Stimulated activated naive CD8-positive, alpha-beta T cell treated with anti-CD3 and anti-CD28 coated beads, Interleukin-15, amount 100 ng/mL, for 72 hours (primary cell): ENCODE data around the gene RSRC1.

Source experiments
- ATAC-seq: fragments of 150-1000 bp; cut with Tn5 transposase; 2 replicates; pipeline ENCODE4 v1.10.0; 2021; ENCODE audit warnings: mild to moderate bottlenecking, moderate library complexity
- DNase-seq, 2 donors: peaks; one replicate each; pipeline ENCODE4 v3.0.0; 2021 to 2022
- H3K27ac Mint-ChIP-seq, 2 donors: one replicate each; pipeline ENCODE4 v1.8.0; 2022; ENCODE audit warnings: mild to moderate bottlenecking in 2 of 2, mixed read lengths in 2 of 2, moderate library complexity in 2 of 2
- H3K27me3 Mint-ChIP-seq: one replicate; pipeline ENCODE4 v1.8.0; 2022; ENCODE audit warnings: mixed read lengths
- H3K4me1 Mint-ChIP-seq: one replicate; pipeline ENCODE4 v1.8.0; 2022; ENCODE audit warnings: mild to moderate bottlenecking, mixed read lengths
- H3K4me3 Mint-ChIP-seq, 2 donors: one replicate each; pipeline ENCODE4 v1.8.0; 2022; ENCODE audit warnings: mild to moderate bottlenecking in 2 of 2, mixed read lengths in 2 of 2, moderate library complexity in 1 of 2
- H3K9me3 Mint-ChIP-seq, 2 donors: one replicate each; pipeline ENCODE4 v1.8.0; 2022; ENCODE audit warnings: mixed read lengths in 2 of 2

RSRC1 gene

DNA sequence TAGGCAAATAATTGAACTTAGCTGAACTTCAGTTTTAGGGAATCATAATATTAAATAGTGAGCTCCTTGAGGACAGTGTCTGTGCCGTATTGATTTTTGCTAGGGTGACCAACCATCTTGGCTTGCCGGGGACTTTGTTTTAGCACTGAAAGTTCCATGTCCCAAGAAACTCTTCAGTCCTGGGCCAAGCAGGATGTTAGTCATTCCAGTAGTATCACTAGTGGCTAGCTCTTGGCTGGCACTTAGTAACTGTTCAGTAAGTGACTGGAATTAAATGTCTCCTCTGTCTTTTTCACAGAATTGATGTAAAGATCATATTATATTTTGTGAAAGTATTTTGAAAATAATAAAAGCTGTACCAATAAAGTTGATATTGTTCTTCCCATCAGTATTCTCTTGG lies 42.3 kb downstream of the RSRC1 start:
- ATAC-seq: peak; percentile 84
- Mint-ChIP-seq H3K4me1 (peaks cover 6% of the 10 kb centered on the region), H3K4me3 (no peak overlapping the region)

DNA sequence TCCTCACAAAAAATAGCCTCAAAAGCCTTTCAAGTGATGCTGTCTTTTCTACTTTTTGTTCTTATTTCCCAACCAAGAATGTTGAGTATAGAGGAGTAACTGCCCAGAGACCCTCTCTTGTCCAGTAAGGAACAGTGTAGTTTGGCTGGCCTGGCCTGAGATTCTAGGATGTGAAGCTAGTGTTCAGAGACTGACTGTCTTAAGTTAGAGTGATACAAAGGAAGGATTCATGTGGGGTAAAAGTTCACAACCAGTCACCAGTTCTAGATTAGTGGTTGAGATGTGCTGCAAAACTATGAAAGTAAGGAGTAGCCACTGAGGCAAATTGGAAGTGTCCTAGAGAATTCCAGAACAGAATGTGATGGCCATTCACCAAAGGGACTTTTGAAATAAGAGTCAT lies 49.1 kb downstream of the RSRC1 start:
- DNase-seq: no peak
- H3K27ac Mint-ChIP-seq: no peak overlapping the region

More for the DNA sequence above, 42.3 kb downstream of the RSRC1 start:
- no peaks in the 10 kb centered on the region for H3K27me3 Mint-ChIP-seq
- H3K27ac Mint-ChIP-seq: no peak overlapping the region
- DNase-seq: peak in 1 of 2 donors; percentile 10
- peaks cover 0 to 6% of the 10 kb centered on the region in 2 donors for H3K9me3 Mint-ChIP-seq

GRCh38 chr3:158159714-158160113 lies 49.8 kb downstream of the RSRC1 start:
- ATAC-seq (no peak), DNase-seq (no peak)
- no peak overlapping the region for H3K27ac Mint-ChIP-seq
- peaks cover 0 to 4% of the 10 kb centered on the region in 2 donors for H3K9me3 Mint-ChIP-seq
- H3K4me1 Mint-ChIP-seq: no peaks in the 10 kb centered on the region
- no peak overlapping the region for H3K4me3 Mint-ChIP-seq
- H3K27me3 Mint-ChIP-seq: no peaks in the 10 kb centered on the region

More for the DNA sequence above, 49.1 kb downstream of the RSRC1 start:
- Mint-ChIP-seq H3K27me3 (no peaks in the 10 kb centered on the region), H3K9me3 (peaks cover 0 to 6% of the 10 kb centered on the region in 2 donors), H3K4me3 (no peak overlapping the region), H3K4me1 (no peaks in the 10 kb centered on the region)
- ATAC-seq: no peak

- no peak for DNase-seq
- Mint-ChIP-seq H3K27me3 (no peaks in the 10 kb centered on the region), H3K9me3 (no peaks in the 10 kb centered on the region), H3K4me1 (no peaks in the 10 kb centered on the region), H3K4me3 (no peak overlapping the region), H3K27ac (no peak overlapping the region)
- ATAC-seq: no peak
Measured at GRCh38 chr3:158160958-158161357, 51.1 kb downstream of the RSRC1 start.

DNA sequence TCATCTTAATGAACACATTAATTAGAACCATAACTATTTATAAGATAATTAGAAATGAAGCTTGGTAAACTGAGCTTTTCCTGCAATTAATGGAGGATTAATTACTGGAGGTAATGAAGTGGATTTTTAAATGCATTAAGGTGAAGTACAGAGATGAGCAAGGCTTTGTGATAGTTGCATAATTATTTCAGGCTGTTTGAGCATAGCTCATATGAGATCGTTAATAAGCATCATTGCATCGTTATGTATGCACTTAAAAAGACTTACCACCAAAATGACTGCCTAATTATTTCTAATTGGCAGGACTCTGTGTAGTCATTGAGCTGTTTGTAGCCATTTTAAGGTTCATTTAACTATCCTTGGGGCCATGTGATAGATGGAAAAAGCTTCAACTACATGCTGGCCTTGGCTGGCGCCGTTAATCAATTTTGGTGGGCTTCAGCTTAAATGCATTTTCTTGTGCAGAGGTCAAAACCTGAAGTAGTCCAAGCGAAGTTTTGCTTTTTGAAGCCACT lies 55.3 kb downstream of the RSRC1 start:
- no peak for ATAC-seq
- Mint-ChIP-seq H3K9me3 (peaks cover 0 to 6% of the 10 kb centered on the region in 2 donors), H3K27ac (no peak overlapping the region), H3K4me1 (peaks cover 15% of the 10 kb centered on the region), H3K27me3 (no peaks in the 10 kb centered on the region), H3K4me3 (no peak overlapping the region)
- DNase-seq: no peak

DNA sequence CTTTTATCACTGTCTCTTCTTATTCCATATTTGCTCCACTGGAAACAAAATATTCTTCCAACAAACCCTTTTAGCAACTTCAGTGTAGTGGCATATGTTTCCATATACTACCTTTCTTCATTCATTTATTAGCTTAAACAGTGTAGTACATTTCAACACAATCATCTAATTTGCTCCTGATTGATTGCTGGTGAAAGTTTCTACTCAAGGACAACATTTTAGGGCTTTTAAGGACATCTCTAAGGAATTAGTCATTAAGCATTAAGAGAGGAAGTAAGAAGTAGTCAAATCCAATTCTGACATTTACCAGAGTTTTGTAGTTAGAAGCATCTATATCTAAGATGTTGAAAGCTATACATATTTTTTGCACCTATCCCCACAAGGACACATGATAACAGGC lies 55.8 kb downstream of the RSRC1 start:
- Mint-ChIP-seq H3K9me3 (peaks cover 0 to 6% of the 10 kb centered on the region in 2 donors), H3K4me1 (peaks cover 15% of the 10 kb centered on the region), H3K27ac (no peak overlapping the region), H3K27me3 (no peaks in the 10 kb centered on the region), H3K4me3 (no peak overlapping the region)
- ATAC-seq: no peak
- DNase-seq: no peak

DNA sequence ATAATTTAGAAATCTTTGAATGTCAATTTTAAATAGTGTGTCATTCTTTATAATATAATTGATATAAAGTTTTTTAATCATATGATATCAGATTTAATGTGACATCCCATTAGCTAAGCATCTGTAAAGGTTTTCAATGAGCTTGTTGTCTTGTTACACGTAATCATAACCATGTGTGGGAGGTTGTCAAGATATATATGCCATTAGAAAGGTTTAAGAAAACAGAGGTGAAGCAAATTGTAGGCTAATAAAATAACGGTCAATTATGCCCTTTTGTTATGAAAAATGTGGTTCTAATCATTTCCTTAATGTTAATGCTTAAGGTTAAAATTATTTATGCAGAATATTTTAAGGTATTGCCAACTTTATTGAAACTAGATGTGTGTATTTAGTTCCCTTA lies 56.3 kb downstream of the RSRC1 start:
- no peak overlapping the region for H3K27ac Mint-ChIP-seq

DNA sequence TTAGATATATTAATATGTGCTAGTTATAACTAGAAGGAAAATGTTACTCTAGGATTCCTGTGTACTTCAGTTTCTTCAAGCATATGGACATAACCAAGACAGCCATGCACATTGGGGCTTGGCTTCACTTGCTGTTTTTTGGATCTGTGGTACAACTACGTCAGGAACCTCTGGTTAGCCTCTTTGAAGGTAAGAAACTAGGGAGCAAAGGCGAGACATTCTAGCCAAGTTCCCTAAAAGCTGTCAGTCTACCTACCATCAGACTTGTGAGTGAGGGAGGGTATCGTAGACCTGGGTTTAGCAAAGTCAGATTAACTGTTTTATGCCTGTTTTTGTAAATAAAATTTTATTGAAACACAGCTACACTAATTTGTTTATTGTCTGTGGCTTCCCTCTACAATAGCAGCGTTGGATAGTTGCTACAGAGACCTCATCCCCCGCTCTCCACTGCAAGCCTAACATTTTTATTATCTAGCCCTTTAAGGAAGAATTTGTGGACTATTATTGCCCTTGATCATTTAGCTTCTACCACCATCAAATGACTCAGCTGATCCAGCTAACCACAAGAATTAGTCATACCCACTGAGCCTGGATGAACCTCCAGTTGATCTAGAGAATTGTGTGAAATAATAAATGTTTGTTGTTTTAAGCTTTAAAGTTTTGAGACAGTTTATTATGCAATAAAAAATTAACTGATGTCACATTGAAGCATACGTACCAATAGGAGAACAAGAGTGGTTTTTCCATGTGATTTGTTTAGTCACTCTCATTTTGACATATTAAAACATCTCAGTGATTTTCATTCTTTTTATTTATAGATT lies 58.1 kb downstream of the RSRC1 start:
- peak in 1 of 2 donors; percentile 12 for DNase-seq
- Mint-ChIP-seq H3K9me3 (peaks cover 0 to 6% of the 10 kb centered on the region in 2 donors), H3K27me3 (no peaks in the 10 kb centered on the region), H3K4me3 (no peak overlapping the region), H3K27ac (peak overlapping the region in 1 of 2 donors; percentile 67), H3K4me1 (peaks cover 15% of the 10 kb centered on the region)
- peak; percentile 80 for ATAC-seq

More for the DNA sequence above, 56.3 kb downstream of the RSRC1 start:
- DNase-seq (no peak), ATAC-seq (no peak)
- H3K4me3 Mint-ChIP-seq: no peak overlapping the region
- H3K4me1 Mint-ChIP-seq: peaks cover 15% of the 10 kb centered on the region
- H3K9me3 Mint-ChIP-seq: peaks cover 0 to 6% of the 10 kb centered on the region in 2 donors
- H3K27me3 Mint-ChIP-seq: no peaks in the 10 kb centered on the region

GRCh38 chr3:158169091-158169491 lies 59.2 kb downstream of the RSRC1 start:
- H3K27ac Mint-ChIP-seq: no peak overlapping the region
- H3K4me3 Mint-ChIP-seq: no peak overlapping the region
- DNase-seq (no peak), ATAC-seq (no peak)
- peaks cover 0 to 6% of the 10 kb centered on the region in 2 donors for H3K9me3 Mint-ChIP-seq
- no peaks in the 10 kb centered on the region for H3K27me3 Mint-ChIP-seq
- H3K4me1 Mint-ChIP-seq: peaks cover 15% of the 10 kb centered on the region

GRCh38 chr3:158181096-158181495 lies 71.2 kb downstream of the RSRC1 start:
- Mint-ChIP-seq H3K4me3 (no peak overlapping the region), H3K4me1 (no peaks in the 10 kb centered on the region), H3K27ac (no peak overlapping the region), H3K27me3 (no peaks in the 10 kb centered on the region), H3K9me3 (peaks cover 3 to 9% of the 10 kb centered on the region in 2 donors)
- DNase-seq (no peak), ATAC-seq (no peak)

- H3K27ac Mint-ChIP-seq: no peak overlapping the region
- no peak for DNase-seq
- H3K4me3 Mint-ChIP-seq: no peak overlapping the region
- ATAC-seq: no peak
- no peaks in the 10 kb centered on the region for H3K4me1 Mint-ChIP-seq
- H3K9me3 Mint-ChIP-seq: no peaks in the 10 kb centered on the region
- H3K27me3 Mint-ChIP-seq: no peaks in the 10 kb centered on the region
Measured at GRCh38 chr3:158185711-158186110, 75.8 kb downstream of the RSRC1 start.

DNA sequence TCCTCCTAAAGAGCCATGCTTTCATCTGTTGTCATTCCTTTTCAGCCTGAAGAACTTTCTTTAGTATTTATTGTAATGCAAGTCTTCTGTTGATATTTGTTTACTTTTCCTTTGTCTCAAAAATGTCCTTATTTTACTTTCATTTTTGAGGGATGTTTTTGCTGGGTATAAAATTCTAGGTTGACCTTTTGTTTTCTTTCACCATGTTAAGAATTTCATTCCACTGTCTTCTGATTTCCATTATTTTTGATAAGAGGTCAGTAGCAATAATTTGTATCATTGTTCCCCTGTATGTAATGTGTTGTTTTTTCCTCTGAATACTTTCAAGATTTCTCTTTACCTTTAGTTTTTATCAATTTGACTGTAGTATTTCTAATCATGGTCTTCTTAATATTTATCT lies 91.1 kb downstream of the RSRC1 start:
- DNase-seq: no peak
- ATAC-seq: no peak
- H3K9me3 Mint-ChIP-seq: peaks cover 33 to 46% of the 10 kb centered on the region in 2 donors

DNA sequence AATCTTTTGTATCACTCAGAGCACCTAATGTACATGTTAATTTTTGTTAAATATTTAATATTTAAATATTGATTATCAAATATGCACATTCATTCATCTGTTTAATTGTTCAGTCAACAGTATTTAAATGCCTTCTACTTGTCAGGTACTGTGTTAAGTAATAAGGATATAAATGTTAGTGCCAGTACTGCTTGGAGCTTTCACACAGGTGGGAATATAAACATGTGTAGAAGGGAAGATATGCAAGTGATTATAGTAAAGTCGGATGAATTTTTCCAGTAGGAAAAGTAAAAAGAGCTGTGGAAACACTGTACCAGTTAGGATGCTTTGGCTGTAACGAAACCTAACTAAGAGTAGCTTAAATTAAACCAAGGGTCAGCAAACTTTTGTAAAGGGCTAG lies 95.4 kb downstream of the RSRC1 start:
- Mint-ChIP-seq H3K27me3 (no peaks in the 10 kb centered on the region), H3K4me1 (no peaks in the 10 kb centered on the region), H3K4me3 (no peak overlapping the region), H3K27ac (no peak overlapping the region), H3K9me3 (peaks cover 15 to 16% of the 10 kb centered on the region in 2 donors)
- DNase-seq (no peak), ATAC-seq (no peak)

More for the DNA sequence above, 91.1 kb downstream of the RSRC1 start:
- H3K27me3 Mint-ChIP-seq: no peaks in the 10 kb centered on the region
- no peak overlapping the region for H3K4me3 Mint-ChIP-seq
- H3K4me1 Mint-ChIP-seq: no peaks in the 10 kb centered on the region
- H3K27ac Mint-ChIP-seq: no peak overlapping the region

DNA sequence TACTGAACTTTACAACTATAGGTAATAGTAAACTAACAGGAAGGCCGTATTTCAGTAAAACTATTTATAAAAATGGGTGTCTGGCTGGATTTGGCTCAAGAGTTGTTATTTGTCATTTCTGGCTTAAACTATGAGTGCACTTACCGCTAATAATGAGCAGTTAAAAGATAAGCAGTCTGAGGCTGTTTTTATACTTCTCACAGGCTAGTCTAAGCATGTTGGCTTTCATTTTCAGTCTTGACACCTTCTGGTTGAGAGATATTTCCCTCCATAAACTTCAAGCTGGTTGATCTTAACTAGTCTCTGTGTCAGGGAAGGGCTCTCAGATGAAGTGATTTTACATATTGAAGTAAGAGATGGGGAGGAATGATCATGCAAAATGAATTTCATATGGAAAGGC lies 96.1 kb downstream of the RSRC1 start:
- no peaks in the 10 kb centered on the region for H3K27me3 Mint-ChIP-seq
- H3K4me3 Mint-ChIP-seq: no peak overlapping the region
- no peak for ATAC-seq
- no peak for DNase-seq
- H3K4me1 Mint-ChIP-seq: no peaks in the 10 kb centered on the region
- H3K9me3 Mint-ChIP-seq: peaks cover 8 to 10% of the 10 kb centered on the region in 2 donors
- no peak overlapping the region for H3K27ac Mint-ChIP-seq

DNA sequence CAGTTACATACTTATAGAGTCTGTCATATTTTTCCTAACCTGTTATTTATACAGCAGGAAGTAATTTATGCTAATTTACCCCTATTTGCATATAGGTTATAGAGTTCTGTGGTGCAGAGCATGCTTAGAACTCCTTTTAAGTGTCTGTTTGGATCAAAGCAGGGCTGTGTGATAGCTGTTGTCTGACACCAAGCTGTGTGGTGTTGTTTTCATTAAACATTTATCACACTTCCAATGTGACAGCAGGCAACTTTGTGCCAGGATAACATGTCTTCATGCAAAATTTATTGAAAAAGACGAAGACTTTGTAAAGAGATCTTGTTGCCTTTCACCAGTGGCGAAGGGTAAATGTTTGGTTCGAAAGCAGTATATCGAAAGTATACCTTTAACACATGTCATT lies 100.2 kb downstream of the RSRC1 start:
- no peak for DNase-seq
- Mint-ChIP-seq H3K9me3 (peaks cover 0 to 10% of the 10 kb centered on the region in 2 donors), H3K4me3 (no peak overlapping the region), H3K4me1 (no peaks in the 10 kb centered on the region), H3K27me3 (no peaks in the 10 kb centered on the region), H3K27ac (no peak overlapping the region)
- ATAC-seq: no peak

GRCh38 chr3:158213461-158213860 lies 103.6 kb downstream of the RSRC1 start:
- H3K9me3 Mint-ChIP-seq: peaks cover 0 to 5% of the 10 kb centered on the region in 2 donors
- H3K4me1 Mint-ChIP-seq: no peaks in the 10 kb centered on the region
- no peak overlapping the region for H3K4me3 Mint-ChIP-seq
- DNase-seq (no peak), ATAC-seq (no peak)
- no peak overlapping the region for H3K27ac Mint-ChIP-seq
- no peaks in the 10 kb centered on the region for H3K27me3 Mint-ChIP-seq
